Mesenchymal stem cell (in vitro differentiated cells and primary cell): ENCODE data around the gene EFNA5.

Source experiments
- DNase-seq: peaks from one replicate; pipeline ENCODE4 v3.0.0-alpha.2; 2013
- H2AFZ ChIP-seq: one replicate; pipeline ENCODE4 v1.6.1; 2013; ENCODE audit warnings: low read depth, mild to moderate bottlenecking, control low read depth, inconsistent platforms, low read length, moderate library complexity
- H2AK5ac ChIP-seq: 2 replicates; pipeline ENCODE4 v1.6.1; 2013; ENCODE audit warnings: low read length, moderate library complexity, mild to moderate bottlenecking, inconsistent platforms; ENCODE audit not compliant: severe bottlenecking
- H2BK120ac ChIP-seq: one replicate; pipeline ENCODE4 v1.6.1; 2013; ENCODE audit warnings: low read depth, mild to moderate bottlenecking, inconsistent platforms, low read length, moderate library complexity
- H2BK12ac ChIP-seq, 2 experiments: one replicate each; pipeline ENCODE4 v1.6.1; 2013; ENCODE audit warnings: inconsistent platforms in 2 of 2, low read length in 2 of 2, mild to moderate bottlenecking in 2 of 2, moderate library complexity in 2 of 2, control low read depth in 1 of 2
- H2BK15ac ChIP-seq: one replicate; pipeline ENCODE4 v1.6.1; 2013; ENCODE audit warnings: mild to moderate bottlenecking, low read depth, inconsistent platforms; ENCODE audit not compliant: poor library complexity, severe bottlenecking
- H2BK5ac ChIP-seq: 2 replicates; pipeline ENCODE4 v1.6.1; 2013; ENCODE audit warnings: low read depth, mild to moderate bottlenecking, low read length, control low read depth, inconsistent platforms; ENCODE audit not compliant: poor library complexity, severe bottlenecking
- H3K14ac ChIP-seq, 2 experiments: one replicate each; pipeline ENCODE4 v1.6.1; 2013; ENCODE audit warnings: inconsistent platforms in 2 of 2, low read length in 2 of 2, control low read depth in 1 of 2, mild to moderate bottlenecking in 1 of 2, moderate library complexity in 1 of 2
- H3K18ac ChIP-seq, 2 experiments: one replicate each; pipeline ENCODE4 v1.6.1; 2013; ENCODE audit warnings: inconsistent platforms in 2 of 2, low read length in 2 of 2, control low read depth in 1 of 2, low read depth in 1 of 2, mild to moderate bottlenecking in 1 of 2
- H3K23ac ChIP-seq, 2 experiments: one replicate each; pipeline ENCODE4 v1.6.1; 2013; ENCODE audit warnings: inconsistent platforms in 2 of 2, low read length in 2 of 2, mild to moderate bottlenecking in 2 of 2, moderate library complexity in 2 of 2, control low read depth in 1 of 2
- H3K27ac ChIP-seq: 2 replicates; pipeline ENCODE4 v1.5.1; 2013; ENCODE audit warnings: mild to moderate bottlenecking, moderate library complexity, low read length, control low read depth, inconsistent platforms; ENCODE audit not compliant: poor library complexity, severe bottlenecking
- H3K27me3 ChIP-seq, 2 experiments: 2 replicates each; pipeline versions ENCODE4 v1.6.1 to v1.7.0; 2013; ENCODE audit warnings: low read length in 2 of 2, mild to moderate bottlenecking in 2 of 2, moderate library complexity in 2 of 2, control low read depth in 1 of 2, inconsistent platforms in 1 of 2; ENCODE audit not compliant: control insufficient read depth in 1 of 2, insufficient read depth in 1 of 2
- H3K36me3 ChIP-seq, 2 experiments: 2 replicates each; pipeline versions ENCODE4 v1.6.1 to v1.7.0; 2013; ENCODE audit warnings: low read length in 2 of 2, control low read depth in 1 of 2, inconsistent platforms in 1 of 2, low read depth in 1 of 2, mild to moderate bottlenecking in 1 of 2; ENCODE audit not compliant: insufficient read depth in 2 of 2, control insufficient read depth in 1 of 2
- H3K4ac ChIP-seq, 2 experiments: one replicate each; pipeline ENCODE4 v1.6.1; 2013; ENCODE audit warnings: inconsistent platforms in 2 of 2, low read length in 2 of 2, mild to moderate bottlenecking in 2 of 2, moderate library complexity in 2 of 2, control low read depth in 1 of 2, low read depth in 1 of 2
- H3K4me1 ChIP-seq: 2 replicates; pipeline ENCODE4 v1.6.1; 2013; ENCODE audit warnings: low read depth, low read length, control low read depth; ENCODE audit not compliant: control insufficient read depth, insufficient read depth
- H3K4me2 ChIP-seq: 2 replicates; pipeline ENCODE4 v1.6.1; 2013; ENCODE audit warnings: low read length, mild to moderate bottlenecking, inconsistent platforms; ENCODE audit not compliant: poor library complexity, severe bottlenecking
- H3K4me3 ChIP-seq, 2 experiments: 2 replicates each; pipeline versions ENCODE4 v1.5.1 to v1.7.0; 2013; ENCODE audit warnings: low read length in 2 of 2, mild to moderate bottlenecking in 2 of 2, control low read depth in 1 of 2, low read depth in 1 of 2; ENCODE audit not compliant: insufficient read depth in 1 of 2
- H3K79me1 ChIP-seq: replicated peaks from 2 replicates; pipeline ENCODE4 v1.6.1; 2013; ENCODE audit warnings: mild to moderate bottlenecking, control low read depth, low read length, inconsistent platforms; ENCODE audit not compliant: poor library complexity, severe bottlenecking
- H3K9ac ChIP-seq: 2 replicates; pipeline ENCODE4 v1.7.0; 2013; ENCODE audit warnings: mild to moderate bottlenecking, low read length, moderate library complexity
- H3K9me3 ChIP-seq: 2 replicates; pipeline ENCODE4 v1.7.0; 2013; ENCODE audit warnings: mild to moderate bottlenecking, low read length; ENCODE audit not compliant: control insufficient read depth
- H4K8ac ChIP-seq: one replicate; pipeline ENCODE4 v1.6.1; 2013; ENCODE audit warnings: inconsistent platforms, mild to moderate bottlenecking, low read length, moderate library complexity
- H4K91ac ChIP-seq: one replicate; pipeline ENCODE4 v1.6.1; 2013; ENCODE audit warnings: mild to moderate bottlenecking, low read length, inconsistent platforms
- WGBS: methylation state at CpG from one replicate; pipeline ENCODE4 v1.1.7; 2013; ENCODE audit warnings: mixed read lengths; 5-methylcytosine and 5-hydroxymethylcytosine counted together

The EFNA5 gene

GRCh38 chr5:107554776-107555424 is 115.8 kb downstream of the EFNA5 start:
- peak overlapping the region; percentile 92 for H2AK5ac ChIP-seq
- no peak overlapping the region for H3K9ac ChIP-seq
- H4K91ac ChIP-seq = no peak overlapping the region
- H3K79me1 ChIP-seq = peaks cover 7% of the 10 kb centered on the region
- WGBS = 96% methylated on average over 6 of the region's 7 CpGs
- no peaks in the 10 kb centered on the region for H3K36me3 ChIP-seq
- no peaks in the 10 kb centered on the region for H3K27me3 ChIP-seq
- no peak overlapping the region for H3K4ac ChIP-seq
- H2BK120ac ChIP-seq = peak overlapping the region; percentile 19
- no peak overlapping the region for H2BK12ac ChIP-seq
- H3K14ac ChIP-seq = no peak overlapping the region
- H3K4me2 ChIP-seq = peak overlapping the region; percentile 27
- peak overlapping the region; percentile 23 for H2BK15ac ChIP-seq
- no peak overlapping the region for H3K23ac ChIP-seq
- no peak for DNase-seq
- no peak overlapping the region for H3K4me3 ChIP-seq
- peak overlapping the region; percentile 78 for H3K27ac ChIP-seq
- no peak overlapping the region for H4K8ac ChIP-seq
- H2BK5ac ChIP-seq = no peak overlapping the region
- no peaks in the 10 kb centered on the region for H3K9me3 ChIP-seq
- H3K4me1 ChIP-seq = peaks cover 14% of the 10 kb centered on the region
- H3K18ac ChIP-seq = no peak overlapping the region
- no peak overlapping the region for H2AFZ ChIP-seq

GRCh38 chr5:107553117-107553555 is 117.6 kb downstream of the EFNA5 start:
- Histone ChIP-seq H4K8ac (peak overlapping the region; percentile 75), H3K4ac (no peak overlapping the region), H4K91ac (no peak overlapping the region), H3K79me1 (peaks cover 9% of the 10 kb centered on the region), H3K23ac (no peak overlapping the region), H3K4me3 (no peak overlapping the region), H2AK5ac (peak overlapping the region; percentile 82), H3K4me1 (peaks cover 16% of the 10 kb centered on the region), H2BK15ac (no peak overlapping the region), H2AFZ (no peak overlapping the region), H3K9me3 (no peaks in the 10 kb centered on the region), H2BK120ac (no peak overlapping the region), H2BK5ac (no peak overlapping the region), H3K18ac (peak overlapping the region in 1 of 2 experiments; percentile 66), H3K9ac (no peak overlapping the region), H3K4me2 (no peak overlapping the region), H3K27me3 (no peaks in the 10 kb centered on the region), H3K36me3 (no peaks in the 10 kb centered on the region), H2BK12ac (no peak overlapping the region), H3K14ac (no peak overlapping the region), H3K27ac (no peak overlapping the region)
- peak; percentile 62 for DNase-seq
- 59% methylated on average over 4 of the region's 7 CpGs for WGBS

- H2BK15ac ChIP-seq = no peak overlapping the region
- H4K91ac ChIP-seq = no peak overlapping the region
- H3K4me1 ChIP-seq = peaks cover 10% of the 10 kb centered on the region
- H2BK120ac ChIP-seq = no peak overlapping the region
- no peak overlapping the region for H3K23ac ChIP-seq
- WGBS = 95% methylated on average over 2 of the region's 3 CpGs
- no peak overlapping the region for H4K8ac ChIP-seq
- H2AK5ac ChIP-seq = peak overlapping the region; percentile 79
- H3K4me2 ChIP-seq = no peak overlapping the region
- H3K36me3 ChIP-seq = no peaks in the 10 kb centered on the region
- no peak overlapping the region for H2BK12ac ChIP-seq
- H3K9me3 ChIP-seq = no peaks in the 10 kb centered on the region
- H3K27ac ChIP-seq = no peak overlapping the region
- no peak overlapping the region for H2AFZ ChIP-seq
- no peak overlapping the region for H3K14ac ChIP-seq
- DNase-seq = no peak
- no peaks in the 10 kb centered on the region for H3K27me3 ChIP-seq
- no peak overlapping the region for H3K4me3 ChIP-seq
- H3K79me1 ChIP-seq = peaks cover 10% of the 10 kb centered on the region
- H3K9ac ChIP-seq = no peak overlapping the region
- no peak overlapping the region for H3K4ac ChIP-seq
- H3K18ac ChIP-seq = no peak overlapping the region
- H2BK5ac ChIP-seq = no peak overlapping the region
These were observed 119.6 kb downstream of the EFNA5 start for GRCh38 chr5:107551088-107551487.

GRCh38 chr5:107549567-107549966 is 121.2 kb downstream of the EFNA5 start:
- no peak for DNase-seq
- H3K27ac ChIP-seq = peak overlapping the region; percentile 47
- no peaks in the 10 kb centered on the region for H3K27me3 ChIP-seq
- peak overlapping the region; percentile 27 for H2BK120ac ChIP-seq
- H4K8ac ChIP-seq = no peak overlapping the region
- no peak overlapping the region for H3K23ac ChIP-seq
- no peak overlapping the region for H2AFZ ChIP-seq
- H2BK12ac ChIP-seq = no peak overlapping the region
- no peak overlapping the region for H3K4me2 ChIP-seq
- H3K36me3 ChIP-seq = no peaks in the 10 kb centered on the region
- H3K79me1 ChIP-seq = peaks cover 19% of the 10 kb centered on the region
- H2AK5ac ChIP-seq = peak overlapping the region; percentile 50
- peak overlapping the region; percentile 78 for H4K91ac ChIP-seq
- peaks cover 7% of the 10 kb centered on the region for H3K4me1 ChIP-seq
- no peaks in the 10 kb centered on the region for H3K9me3 ChIP-seq
- no peak overlapping the region for H3K14ac ChIP-seq
- no peak overlapping the region for H3K9ac ChIP-seq
- H3K18ac ChIP-seq = peak overlapping the region in 1 of 2 experiments; percentile 66
- 92% methylated on average over 1 of the region's 2 CpGs for WGBS
- no peak overlapping the region for H2BK5ac ChIP-seq
- no peak overlapping the region for H2BK15ac ChIP-seq
- no peak overlapping the region for H3K4me3 ChIP-seq
- no peak overlapping the region for H3K4ac ChIP-seq
